Omental fat pad (tissue), 4 donors: ENCODE measurements around the gene RGS11. TPM values are rescaled to one million over a fixed set of nuclear protein-coding genes. Genes with fewer than 3 reads are reported as not detected.
"Not testable (repeated sequence)": the region's sequence is repeated elsewhere in the genome, so short reads cannot be mapped to it uniquely, and the experiment has no call there.

ENCODE experiments used
- ATAC-seq: fragments of 150-250 bp; one replicate; pipeline ENCODE4 v1.9.1; 2016; ENCODE audit warnings: mild to moderate bottlenecking, moderate library complexity; ENCODE audit not compliant: low FRiP score
- DNase-seq: peaks from one replicate; pipeline ENCODE4 v3.0.0-alpha.2; 2019; ENCODE audit warnings: low spot score
- total RNA-seq, 4 donors: library from RNA; depleted of rRNA; stranded (reverse); fragments of >200 nt; gene quantifications; one replicate each; pipeline ENCODE4 v1.1.0, GENCODE V29; 2016
- TF ChIP-seq, protein P1 (sequence below), 3 donors: fragments of 450-650 bp; IDR thresholded peaks; one replicate each; pipeline ENCODE4 v1.5.1; 2016 to 2017; ENCODE audit warnings: antibody characterized with exemption in 3 of 3, mild to moderate bottlenecking in 3 of 3, moderate library complexity in 2 of 3

RGS11 gene
- total RNA-seq, 4 donors from 2014 or later = 5.0 to 23.5 (median 13.8) TPM

DNA sequence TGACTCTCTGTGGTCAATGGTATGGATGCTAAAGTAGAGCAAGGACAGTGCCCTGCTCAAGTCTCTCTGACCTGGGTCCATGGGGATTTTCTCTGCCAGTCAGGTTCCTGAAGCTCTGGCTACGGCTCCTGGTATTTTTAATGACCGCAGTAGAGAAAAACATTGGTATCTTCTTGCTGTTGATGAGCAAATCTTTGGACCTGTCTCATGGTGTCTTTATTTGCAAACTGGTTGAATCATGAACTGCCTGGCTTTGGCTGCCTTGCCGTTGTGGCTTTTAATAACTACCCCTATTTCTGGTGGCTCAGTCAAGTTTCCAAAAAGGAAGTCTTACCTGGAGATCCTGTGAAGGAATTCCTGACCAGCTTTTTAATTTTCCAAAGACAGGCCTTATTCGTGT, 32.4 kb downstream of the RGS11 start:
- TF ChIP-seq, protein P1, sequence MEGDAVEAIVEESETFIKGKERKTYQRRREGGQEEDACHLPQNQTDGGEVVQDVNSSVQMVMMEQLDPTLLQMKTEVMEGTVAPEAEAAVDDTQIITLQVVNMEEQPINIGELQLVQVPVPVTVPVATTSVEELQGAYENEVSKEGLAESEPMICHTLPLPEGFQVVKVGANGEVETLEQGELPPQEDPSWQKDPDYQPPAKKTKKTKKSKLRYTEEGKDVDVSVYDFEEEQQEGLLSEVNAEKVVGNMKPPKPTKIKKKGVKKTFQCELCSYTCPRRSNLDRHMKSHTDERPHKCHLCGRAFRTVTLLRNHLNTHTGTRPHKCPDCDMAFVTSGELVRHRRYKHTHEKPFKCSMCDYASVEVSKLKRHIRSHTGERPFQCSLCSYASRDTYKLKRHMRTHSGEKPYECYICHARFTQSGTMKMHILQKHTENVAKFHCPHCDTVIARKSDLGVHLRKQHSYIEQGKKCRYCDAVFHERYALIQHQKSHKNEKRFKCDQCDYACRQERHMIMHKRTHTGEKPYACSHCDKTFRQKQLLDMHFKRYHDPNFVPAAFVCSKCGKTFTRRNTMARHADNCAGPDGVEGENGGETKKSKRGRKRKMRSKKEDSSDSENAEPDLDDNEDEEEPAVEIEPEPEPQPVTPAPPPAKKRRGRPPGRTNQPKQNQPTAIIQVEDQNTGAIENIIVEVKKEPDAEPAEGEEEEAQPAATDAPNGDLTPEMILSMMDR (IDR thresholded peaks at IDR 0.05) = no peak
- ATAC-seq (no peak), DNase-seq (no peak)

DNA sequence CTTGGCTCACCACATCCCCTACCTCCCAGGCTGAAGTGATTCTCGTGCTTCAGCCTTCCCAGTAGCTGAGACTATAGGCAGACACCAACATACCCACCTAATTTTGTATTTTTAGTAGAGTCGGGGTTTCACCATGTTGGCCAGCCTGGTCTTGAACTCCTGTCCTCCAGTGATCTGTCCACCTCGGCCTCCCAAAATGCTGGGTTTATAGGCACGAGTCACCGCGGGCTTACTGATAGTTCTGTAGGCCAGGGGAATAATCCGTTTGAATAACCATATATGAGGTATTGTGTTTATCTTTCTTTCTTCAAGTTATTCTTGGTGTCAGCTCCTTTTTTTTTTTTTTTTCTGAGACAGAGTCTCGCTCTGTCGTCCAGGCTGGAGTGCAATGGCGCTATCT, 33.5 kb downstream of the RGS11 start:
- TF ChIP-seq, protein P1 (IDR thresholded peaks at IDR 0.05) = no peak
- ATAC-seq (no peak), DNase-seq (no peak)

DNA sequence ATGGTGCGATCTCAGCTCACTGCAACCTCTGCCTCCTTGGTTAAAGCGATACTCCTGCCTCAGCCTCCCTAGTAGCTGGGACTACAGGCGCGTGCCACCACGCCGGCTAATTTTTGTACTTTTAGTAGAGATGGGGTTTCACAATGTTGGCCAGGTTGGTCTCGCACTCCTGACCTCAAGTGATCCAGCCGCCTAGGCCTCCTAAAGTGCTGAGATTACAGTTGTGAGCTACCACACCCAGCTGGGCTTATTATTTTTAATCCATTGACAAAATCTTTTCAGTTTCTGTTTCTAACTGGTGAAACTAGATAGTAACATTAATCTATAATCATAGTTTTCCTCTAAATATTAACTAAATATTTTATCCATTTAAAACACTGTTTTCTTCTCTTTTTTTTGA, 35.2 kb downstream of the RGS11 start:
- TF ChIP-seq, protein P1 (IDR thresholded peaks at IDR 0.05) = no peak
- no peak for DNase-seq
- ATAC-seq = no peak

DNA sequence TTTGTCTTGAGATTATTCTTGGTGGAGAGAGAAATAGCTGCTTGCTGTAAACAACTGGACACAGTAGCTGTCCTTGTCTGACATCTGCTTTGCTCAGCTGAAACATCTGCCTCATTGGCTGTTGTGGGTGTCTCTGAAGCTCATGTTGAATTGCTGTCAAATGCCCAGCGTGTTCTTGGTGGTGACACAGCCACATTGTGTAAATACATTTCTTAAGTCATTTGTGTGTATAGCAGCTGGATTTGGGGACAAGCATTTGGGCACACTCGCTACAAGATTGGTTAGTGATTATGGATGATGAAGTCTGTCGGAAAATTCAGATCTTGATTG, 35.8 kb downstream of the RGS11 start:
- TF ChIP-seq, protein P1 (IDR thresholded peaks at IDR 0.05) = no peak
- no peak for DNase-seq
- no peak for ATAC-seq

DNA sequence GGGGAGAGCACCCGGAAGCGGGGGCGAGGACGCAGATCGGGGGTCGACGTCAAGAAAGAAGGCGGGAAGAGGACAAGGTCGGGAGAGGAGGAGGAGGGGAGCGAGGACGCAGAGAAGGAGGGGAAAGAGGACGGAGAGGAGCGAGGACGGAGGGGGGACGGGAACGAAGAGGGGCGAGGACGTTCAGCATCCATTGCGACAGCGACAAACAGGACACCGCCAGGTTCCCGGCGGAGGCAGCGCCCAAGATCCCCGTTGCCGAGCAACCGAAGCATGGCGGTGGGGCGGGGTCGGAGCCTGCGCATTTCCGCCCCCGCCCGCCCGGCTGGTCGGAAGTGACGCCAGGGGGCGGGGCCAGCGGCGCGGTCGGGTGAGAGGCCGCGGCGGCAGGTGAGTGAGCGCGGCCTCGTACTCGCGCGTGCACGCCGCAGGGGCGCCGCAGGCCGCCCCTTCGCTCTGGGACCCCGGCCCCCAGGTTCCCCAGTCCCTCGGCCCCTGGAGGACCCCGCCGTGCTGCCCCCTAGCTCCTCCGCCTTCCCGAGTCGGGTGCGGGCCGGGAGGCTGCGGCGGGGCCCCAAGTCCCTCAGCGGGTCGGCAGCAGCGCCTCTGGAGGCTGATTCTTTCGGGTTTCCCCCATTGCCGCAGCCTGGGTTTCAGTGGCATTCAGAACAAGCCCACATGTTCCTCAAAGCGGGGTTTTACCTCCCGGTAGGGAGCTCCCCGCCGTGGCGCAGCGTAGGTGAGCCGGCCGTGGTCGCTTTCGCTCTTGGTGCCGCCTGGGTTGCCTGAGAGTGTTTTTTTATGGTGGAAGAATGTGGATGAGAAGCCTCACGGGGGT, 41.1 kb downstream of the RGS11 start, which contains the start of gene FAM234A:
Gene FAM234A, plus strand, starts transcription at position 354 of the 838 bp plus-strand sequence. CDS start 19,593 bp downstream, outside the sequence.
- DNase-seq (peak; percentile 91), ATAC-seq (peak; percentile 92)
- TF ChIP-seq, protein P1 (IDR thresholded peaks at IDR 0.05) = no peak

DNA sequence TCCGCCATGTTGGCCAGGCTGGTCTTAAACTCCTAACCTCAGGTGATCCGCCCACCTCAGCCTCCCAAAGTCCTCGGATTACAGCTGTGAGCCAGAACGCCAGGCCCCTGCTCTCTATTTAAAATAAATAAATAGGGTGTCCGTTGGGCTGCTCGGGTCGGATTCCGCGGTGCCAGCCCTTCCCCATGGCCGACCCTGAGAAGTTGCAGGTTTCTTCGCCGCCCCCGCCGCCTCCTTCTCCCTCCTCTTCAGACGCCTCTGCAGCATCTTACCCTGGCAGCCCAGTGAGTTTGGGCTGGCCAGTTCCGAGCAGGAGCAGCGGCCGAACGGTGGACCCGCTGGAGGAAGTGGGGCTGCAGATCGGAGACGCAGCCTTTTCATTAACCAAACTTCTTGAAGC, 44.8 kb downstream of the RGS11 start:
- DNase-seq = no peak
- TF ChIP-seq, protein P1 (IDR thresholded peaks at IDR 0.05) = no peak
- no peak for ATAC-seq

DNA sequence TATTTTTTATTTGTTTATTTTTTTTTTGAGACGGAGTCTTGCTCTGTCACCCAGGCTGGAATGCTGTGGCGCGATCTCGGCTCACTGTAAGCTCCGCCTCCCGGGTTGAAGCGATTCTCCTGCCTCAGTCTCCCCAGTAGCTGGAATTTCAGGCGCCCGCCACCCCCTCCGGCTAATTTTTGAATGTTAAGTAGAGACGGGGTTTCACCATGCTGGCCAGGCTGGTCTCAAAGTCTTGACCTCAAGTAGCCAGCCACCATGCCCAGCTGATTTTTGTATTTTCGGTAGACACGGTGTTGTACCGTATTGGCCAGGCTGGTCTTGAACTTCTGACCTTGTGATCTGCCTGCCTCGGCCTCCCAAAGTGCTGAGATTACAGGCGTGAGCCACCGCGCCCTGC, 45.4 kb downstream of the RGS11 start:
- ATAC-seq, DNase-seq: not testable (repeated sequence)
